H9 (cell line): ENCODE measurements around the gene DNAJA4. TPM values are rescaled to one million over a fixed set of nuclear protein-coding genes. Genes with fewer than 3 reads are reported as not detected.

Experiments used
- DNase-seq: peaks from one replicate; pipeline ENCODE4 v3.0.0-alpha.2; 2017
- H2AFZ ChIP-seq: one replicate; pipeline ENCODE4 v1.6.1; 2013; ENCODE audit warnings: mild to moderate bottlenecking, low read length, control low read depth, moderate library complexity
- H2AK5ac ChIP-seq: 2 replicates; pipeline ENCODE4 v1.6.1; 2013; ENCODE audit warnings: low read length, control low read depth, mixed read lengths; ENCODE audit not compliant: insufficient read length
- H2BK120ac ChIP-seq: one replicate; pipeline ENCODE4 v1.6.1; 2013; ENCODE audit warnings: low read depth, mild to moderate bottlenecking, low read length, control low read depth, inconsistent platforms; ENCODE audit not compliant: poor library complexity, severe bottlenecking
- H2BK12ac ChIP-seq: 2 replicates; pipeline ENCODE4 v1.6.1; 2013; ENCODE audit warnings: low read length, control low read depth, mixed read lengths, low read depth; ENCODE audit not compliant: insufficient read length
- H2BK15ac ChIP-seq: 2 replicates; pipeline ENCODE4 v1.6.1; 2013; ENCODE audit warnings: low read depth, low read length, control low read depth
- H2BK20ac ChIP-seq: one replicate; pipeline ENCODE4 v1.6.1; 2013; ENCODE audit warnings: low read depth, mild to moderate bottlenecking, low read length, control low read depth, inconsistent platforms; ENCODE audit not compliant: poor library complexity, severe bottlenecking
- H2BK5ac ChIP-seq: 2 replicates; pipeline ENCODE4 v1.6.1; 2013; ENCODE audit warnings: low read length, control low read depth, mixed read lengths; ENCODE audit not compliant: insufficient read length
- H3K14ac ChIP-seq: 2 replicates; pipeline ENCODE4 v1.6.1; 2013; ENCODE audit warnings: low read length, control low read depth; ENCODE audit not compliant: insufficient read depth
- H3K18ac ChIP-seq: 2 replicates; pipeline ENCODE4 v1.6.1; 2013; ENCODE audit warnings: low read depth, mild to moderate bottlenecking, mixed read lengths, low read length, control low read depth; ENCODE audit not compliant: insufficient read length
- H3K23ac ChIP-seq: 2 replicates; pipeline ENCODE4 v1.6.1; 2013; ENCODE audit warnings: low read length, control low read depth, mixed read lengths, low read depth; ENCODE audit not compliant: insufficient read length
- H3K23me2 ChIP-seq: 2 replicates; pipeline ENCODE4 v1.6.1; 2013; ENCODE audit warnings: low read depth, mild to moderate bottlenecking, mixed read lengths, low read length, control low read depth; ENCODE audit not compliant: insufficient read length, poor library complexity, severe bottlenecking
- H3K27ac ChIP-seq: 2 replicates; pipeline ENCODE4 v1.5.1; 2013; ENCODE audit warnings: low read length, control low read depth, mixed read lengths, low read depth; ENCODE audit not compliant: insufficient read length
- H3K27me3 ChIP-seq: 2 replicates; pipeline ENCODE4 v1.6.1; 2013; ENCODE audit warnings: low read length, control low read depth, inconsistent platforms; ENCODE audit not compliant: insufficient read depth
- H3K4ac ChIP-seq: 2 replicates; pipeline ENCODE4 v1.6.1; 2013; ENCODE audit warnings: low read depth, mild to moderate bottlenecking, control low read depth, inconsistent platforms, low read length, moderate library complexity
- H3K4me1 ChIP-seq: 2 replicates; pipeline ENCODE4 v1.6.1; 2013; ENCODE audit warnings: low read length, control low read depth, inconsistent platforms; ENCODE audit not compliant: insufficient read depth
- H3K4me2 ChIP-seq: 2 replicates; pipeline ENCODE4 v1.6.1; 2013; ENCODE audit warnings: low read length, control low read depth, mixed read lengths; ENCODE audit not compliant: insufficient read length, insufficient read depth
- H3K56ac ChIP-seq: 2 replicates; pipeline ENCODE4 v1.6.1; 2013; ENCODE audit warnings: low read depth, mild to moderate bottlenecking, mixed read lengths, low read length, control low read depth; ENCODE audit not compliant: insufficient read length
- H3K79me1 ChIP-seq: 2 replicates; pipeline ENCODE4 v1.6.1; 2013; ENCODE audit warnings: low read depth, mild to moderate bottlenecking, moderate library complexity, low read length, control low read depth, inconsistent platforms; ENCODE audit not compliant: insufficient read depth, poor library complexity, severe bottlenecking
- H3K79me2 ChIP-seq: 2 replicates; pipeline ENCODE4 v1.6.1; 2013; ENCODE audit warnings: low read length, control low read depth, inconsistent platforms; ENCODE audit not compliant: insufficient read depth
- H3K9ac ChIP-seq: 2 replicates; pipeline ENCODE4 v1.6.1; 2013; ENCODE audit warnings: low read length, control low read depth, mixed read lengths; ENCODE audit not compliant: insufficient read length; ENCODE audit errors: extremely low read depth
- H3K9me3 ChIP-seq: one replicate; pipeline ENCODE4 v1.6.1; 2013; ENCODE audit warnings: low read depth, low read length, inconsistent platforms; ENCODE audit not compliant: control insufficient read depth
- H3T11ph ChIP-seq: one replicate; pipeline ENCODE4 v1.6.1; 2013; ENCODE audit warnings: mild to moderate bottlenecking, low read length, control low read depth, inconsistent platforms
- H4K20me1 ChIP-seq: one replicate; pipeline ENCODE4 v1.6.1; 2013; ENCODE audit not compliant: control insufficient read depth, insufficient read length, insufficient read depth
- H4K5ac ChIP-seq: 2 replicates; pipeline ENCODE4 v1.6.1; 2013; ENCODE audit warnings: low read depth, mild to moderate bottlenecking, mixed read lengths, low read length, control low read depth; ENCODE audit not compliant: insufficient read length
- H4K8ac ChIP-seq: replicated peaks from 2 replicates; pipeline ENCODE4 v1.6.1; 2013; ENCODE audit warnings: low read length, control low read depth, mixed read lengths, low read depth; ENCODE audit not compliant: insufficient read length
- H4K91ac ChIP-seq: 2 replicates; pipeline ENCODE4 v1.6.1; 2013; ENCODE audit warnings: low read depth, mild to moderate bottlenecking, moderate library complexity, mixed read lengths, low read length, control low read depth; ENCODE audit not compliant: insufficient read length
- H3K27ac Mint-ChIP-seq, 3 experiments: 2 replicates in 2 of 3; 3 replicates in 1 of 3; pipeline ENCODE4 v1.8.0; 2020 to 2021; ENCODE audit warnings: mixed read lengths in 3 of 3, mild to moderate bottlenecking in 1 of 3, moderate library complexity in 1 of 3
- H3K27me3 Mint-ChIP-seq: 2 replicates; pipeline ENCODE4 v1.8.0; 2021; ENCODE audit warnings: low read depth, mild to moderate bottlenecking, moderate library complexity, mixed read lengths
- H3K36me3 Mint-ChIP-seq, 3 experiments: 2 replicates in 2 of 3; 3 replicates in 1 of 3; pipeline ENCODE4 v1.8.0; 2020 to 2021; ENCODE audit warnings: low read depth in 3 of 3, mixed read lengths in 3 of 3; ENCODE audit not compliant: insufficient read depth in 1 of 3
- H3K4me1 Mint-ChIP-seq, 2 experiments: 2 replicates each; pipeline ENCODE4 v1.8.0; 2020; ENCODE audit warnings: mixed read lengths in 2 of 2
- H3K4me3 Mint-ChIP-seq, 2 experiments: 2 replicates in 1 of 2; 3 replicates in 1 of 2; pipeline ENCODE4 v1.8.0; 2020 to 2021; ENCODE audit warnings: mild to moderate bottlenecking in 2 of 2, mixed read lengths in 2 of 2, moderate library complexity in 1 of 2
- H3K9me3 Mint-ChIP-seq, 2 experiments: 2 replicates in 1 of 2; 3 replicates in 1 of 2; pipeline ENCODE4 v1.8.0; 2020; ENCODE audit warnings: mild to moderate bottlenecking in 2 of 2, mixed read lengths in 2 of 2, moderate library complexity in 1 of 2
- CTCF ChIP-seq: fragments of 200-600 bp; sonication (generic); conservative IDR thresholded peaks from 3 replicates; pipeline ENCODE4 v1.8.0; 2021; ENCODE audit warnings: antibody characterized with exemption, mild to moderate bottlenecking
- WGBS: extraction: QIAGEN DNeasy Blood & Tissue Kit; methylation state at CpG from one replicate; pipeline ENCODE4 v1.1.7; 2013; ENCODE audit warnings: missing lambda C conversion rate, low lambda C conversion rate, mixed read lengths; ENCODE audit not compliant: insufficient read length; ENCODE audit errors: extremely low coverage; 5-methylcytosine and 5-hydroxymethylcytosine counted together
- total RNA-seq: library from RNA; stranded (reverse); gene quantifications from 2 replicates; pipeline ENCODE4 v1.2.1, GENCODE V29; 2021

DNAJA4 gene
- total RNA-seq, 1 experiment from 2014 or later: 0.13 TPM

DNA sequence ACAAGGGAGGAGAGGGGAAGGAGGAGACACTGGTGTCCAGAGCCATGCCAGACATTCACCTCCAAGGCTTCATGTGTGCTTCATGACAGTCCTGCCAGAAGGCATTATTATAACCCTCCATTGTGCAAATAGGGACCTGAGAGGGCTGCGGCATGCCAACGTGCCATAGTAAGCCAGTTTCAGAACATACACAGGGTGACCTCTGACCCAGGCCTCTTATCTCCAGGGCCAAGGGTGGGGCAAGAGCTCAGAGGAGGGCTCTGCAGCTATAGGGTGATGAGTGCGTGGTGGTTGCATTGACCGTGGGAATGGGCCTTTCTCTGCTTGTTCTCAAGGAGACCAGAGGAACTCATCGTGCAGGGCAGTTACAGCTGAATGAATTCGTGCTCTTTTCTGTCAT, 20.3 kb upstream of the DNAJA4 start:
- Histone ChIP-seq H3K9me3 (no peaks in the 10 kb centered on the region), H3K56ac (no peak overlapping the region), H2BK20ac (no peak overlapping the region), H4K8ac (no peak overlapping the region), H2AK5ac (no peak overlapping the region), H3K18ac (no peak overlapping the region), H3K79me2 (no peaks in the 10 kb centered on the region), H3K4me1 (no peaks in the 10 kb centered on the region), H3K79me1 (no peaks in the 10 kb centered on the region), H3K27me3 (no peaks in the 10 kb centered on the region), H3K4me2 (no peak overlapping the region), H2BK5ac (no peak overlapping the region), H3K23ac (no peak overlapping the region), H4K20me1 (no peaks in the 10 kb centered on the region), H3K14ac (no peak overlapping the region), H2BK12ac (no peak overlapping the region), H3K27ac (no peak overlapping the region), H3T11ph (no peak overlapping the region), H2BK120ac (no peak overlapping the region), H3K9ac (no peak overlapping the region), H3K23me2 (no peaks in the 10 kb centered on the region), H4K91ac (no peak overlapping the region), H3K4ac (no peak overlapping the region), H2AFZ (no peak overlapping the region), H2BK15ac (no peak overlapping the region), H4K5ac (no peak overlapping the region)
- Mint-ChIP-seq H3K4me1 (peaks cover 19 to 27% of the 10 kb centered on the region in 2 experiments), H3K4me3 (peak overlapping the region in 1 of 2 experiments; percentile 14; a peak in 1 of 5 replicates), H3K27me3 (peaks cover 8% of the 10 kb centered on the region), H3K9me3 (peaks cover 2 to 6% of the 10 kb centered on the region in 2 experiments; a peak in 3 of 5 replicates), H3K36me3 (peaks cover 0 to 3% (median 0%) of the 10 kb centered on the region in 3 experiments; a peak in 4 of 7 replicates), H3K27ac (no peak overlapping the region)
- WGBS: no CpG with 5 or more reads among the region's 6 CpGs
- no peak for TF ChIP-seq CTCF
- DNase-seq: no peak
